HG03575 (cell line): ENCODE data around the gene IGLON5.

ENCODE experiments used
- ATAC-seq: cut with Tn5 transposase; IDR thresholded peaks from one replicate; pipeline ENCODE4 v1.9.1; 2021; ENCODE audit not compliant: unreplicated experiment, insufficient number of reproducible peaks, low FRiP score; ENCODE audit errors: extremely low read depth

The IGLON5 gene

DNA sequence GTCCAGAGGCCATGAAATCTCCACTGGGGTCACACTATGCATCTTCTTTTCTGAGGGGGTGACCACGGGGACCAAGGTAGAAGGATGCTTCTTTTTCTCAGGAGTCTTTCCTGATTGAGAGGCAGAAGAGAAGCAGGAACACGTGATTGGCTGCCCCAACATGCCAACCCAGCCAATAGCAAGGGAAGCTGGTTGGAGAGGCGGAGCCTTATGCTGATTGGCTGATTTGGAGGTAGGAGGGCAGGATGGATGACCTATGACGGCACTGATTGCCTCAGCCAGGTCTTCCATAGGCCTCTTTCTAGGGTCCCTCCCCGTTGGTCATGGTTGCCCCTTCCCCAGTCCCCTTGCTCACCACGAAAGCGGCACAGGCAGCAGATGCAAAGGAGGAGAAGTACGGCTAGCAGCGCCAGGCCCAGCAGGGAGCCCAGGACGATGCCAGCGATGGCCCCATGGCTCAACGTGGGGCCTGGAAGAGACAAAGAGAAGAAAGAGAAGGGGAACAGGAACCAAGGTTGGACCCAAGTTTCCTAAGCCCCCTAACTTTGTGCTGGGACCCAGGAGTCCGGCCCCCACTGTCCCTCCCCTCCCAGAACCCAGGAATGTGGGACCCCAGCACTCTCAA lies 22.5 kb downstream of the IGLON5 start:
- ATAC-seq = no peak

DNA sequence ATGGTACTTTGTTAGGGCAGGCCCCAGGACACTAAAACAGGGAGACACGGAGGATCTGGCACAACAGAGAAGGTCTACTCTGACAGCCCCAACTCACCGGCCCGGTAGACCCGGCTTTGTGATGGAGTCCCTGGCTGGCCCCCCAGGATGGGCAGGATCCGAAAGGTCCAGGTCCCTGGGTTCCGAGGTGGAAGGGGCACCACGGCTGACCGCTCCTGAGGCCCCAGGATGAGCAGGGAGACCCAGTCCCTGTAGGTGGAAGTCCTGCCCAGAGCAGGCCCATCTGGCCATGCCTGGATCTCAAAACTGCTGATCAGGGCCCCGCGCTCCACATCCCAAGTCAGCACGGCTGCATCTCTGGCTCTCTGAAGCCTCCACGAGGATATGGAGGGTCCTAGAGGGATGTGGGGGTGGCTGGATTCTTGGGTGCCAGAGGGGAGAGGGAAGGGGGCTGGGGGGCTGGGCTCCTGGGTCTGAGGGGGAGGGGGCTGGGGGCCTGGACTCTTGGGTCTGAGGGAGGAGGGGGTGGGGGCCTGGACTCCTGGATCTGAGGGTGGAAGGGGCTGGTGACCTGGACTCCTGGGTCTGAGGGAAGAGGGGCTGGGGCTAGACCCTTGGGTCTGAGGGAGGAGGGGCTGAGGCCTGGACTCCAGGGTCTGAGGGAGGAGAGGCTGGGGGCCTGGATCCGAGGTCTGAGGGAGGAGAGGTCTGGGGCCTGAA lies 25.9 kb downstream of the IGLON5 start:
- ATAC-seq = no peak

DNA sequence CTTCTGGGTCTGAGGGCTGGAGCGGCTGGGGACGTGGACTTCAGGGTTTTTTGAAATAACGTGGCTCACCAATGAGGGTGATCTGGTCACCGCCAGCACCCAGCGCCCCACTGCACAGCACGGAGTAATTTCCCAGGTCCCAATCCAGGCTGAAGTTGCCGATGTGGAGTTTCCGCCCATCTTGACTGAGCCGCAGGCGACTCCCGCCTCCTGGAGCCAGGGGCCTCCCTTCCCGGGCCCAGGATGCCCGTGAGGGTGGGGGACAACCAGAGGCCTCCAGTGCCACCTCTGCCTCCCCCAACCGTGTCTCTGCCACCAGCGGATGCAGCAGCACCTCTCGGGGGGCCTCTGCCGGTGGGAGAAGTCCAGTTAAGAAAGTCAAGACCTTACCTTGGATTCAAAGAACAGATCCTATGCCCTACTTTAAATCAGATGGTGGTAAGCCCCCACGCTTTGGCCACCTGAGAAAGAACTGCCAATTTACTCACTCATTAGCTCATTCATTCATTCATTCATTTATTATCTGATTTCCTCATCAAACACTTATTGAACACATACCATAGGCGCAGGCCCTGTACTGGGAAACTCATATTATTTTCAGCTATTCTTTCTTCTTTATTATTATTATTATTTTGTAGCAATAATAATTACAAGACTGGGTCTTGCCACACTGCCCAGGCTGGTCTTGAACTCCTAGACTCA lies 26.6 kb downstream of the IGLON5 start:
- no peak for ATAC-seq

DNA sequence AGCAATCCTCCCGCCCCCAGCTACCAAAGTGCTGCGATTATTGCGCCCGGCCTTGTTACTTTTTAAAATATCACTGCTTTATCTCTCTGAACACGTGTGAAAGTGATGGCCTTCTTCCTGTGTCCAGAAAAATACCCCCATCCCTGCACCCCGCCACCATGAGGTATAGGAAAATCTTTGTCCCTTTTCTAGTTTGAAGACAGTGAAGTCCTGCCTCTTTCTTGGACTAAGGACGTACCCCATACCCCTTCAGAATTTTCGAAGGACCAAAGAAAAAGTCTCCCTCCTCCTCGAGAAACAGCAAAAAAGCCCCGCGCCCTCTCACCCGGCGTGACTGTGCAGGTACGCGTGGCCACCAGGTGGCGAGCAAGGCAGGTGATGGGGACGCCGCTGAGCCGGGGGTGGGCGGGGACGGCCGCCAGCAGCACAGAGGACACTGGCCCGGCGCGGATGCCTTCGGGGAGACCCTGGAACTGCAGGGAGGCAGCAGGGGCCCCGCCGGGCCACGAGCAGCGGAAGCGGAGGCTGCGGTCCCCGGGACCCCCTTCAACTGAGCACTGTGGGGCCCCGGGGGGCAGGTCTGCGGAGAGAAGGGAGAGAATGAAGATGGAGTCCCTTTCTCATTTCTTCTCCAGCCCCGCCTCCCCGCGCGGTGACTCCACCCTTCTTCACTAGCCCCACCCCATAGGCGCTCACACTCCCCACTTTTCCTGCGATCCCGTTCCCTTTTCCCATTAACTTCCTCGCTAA lies 27.3 kb downstream of the IGLON5 start:
- ATAC-seq = no peak

DNA sequence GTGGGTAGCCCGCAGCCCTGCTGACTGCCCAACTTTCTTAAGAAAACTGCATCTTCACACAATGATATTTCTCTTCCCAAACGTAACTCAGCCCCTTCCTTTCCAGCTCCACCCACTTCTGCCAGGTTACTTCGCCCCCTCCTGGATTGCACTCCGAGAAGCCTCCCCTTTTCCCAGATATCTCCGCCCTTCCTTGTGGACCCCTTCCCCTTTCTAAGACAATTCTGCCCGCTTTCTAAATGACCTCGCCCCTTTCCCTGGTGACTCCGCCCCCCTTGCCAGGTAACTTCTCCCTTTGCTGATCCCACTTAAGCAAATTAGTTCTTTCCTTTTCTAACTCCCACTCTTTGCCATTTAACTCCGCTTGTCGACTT lies 27.9 kb downstream of the IGLON5 start:
- no peak for ATAC-seq

DNA sequence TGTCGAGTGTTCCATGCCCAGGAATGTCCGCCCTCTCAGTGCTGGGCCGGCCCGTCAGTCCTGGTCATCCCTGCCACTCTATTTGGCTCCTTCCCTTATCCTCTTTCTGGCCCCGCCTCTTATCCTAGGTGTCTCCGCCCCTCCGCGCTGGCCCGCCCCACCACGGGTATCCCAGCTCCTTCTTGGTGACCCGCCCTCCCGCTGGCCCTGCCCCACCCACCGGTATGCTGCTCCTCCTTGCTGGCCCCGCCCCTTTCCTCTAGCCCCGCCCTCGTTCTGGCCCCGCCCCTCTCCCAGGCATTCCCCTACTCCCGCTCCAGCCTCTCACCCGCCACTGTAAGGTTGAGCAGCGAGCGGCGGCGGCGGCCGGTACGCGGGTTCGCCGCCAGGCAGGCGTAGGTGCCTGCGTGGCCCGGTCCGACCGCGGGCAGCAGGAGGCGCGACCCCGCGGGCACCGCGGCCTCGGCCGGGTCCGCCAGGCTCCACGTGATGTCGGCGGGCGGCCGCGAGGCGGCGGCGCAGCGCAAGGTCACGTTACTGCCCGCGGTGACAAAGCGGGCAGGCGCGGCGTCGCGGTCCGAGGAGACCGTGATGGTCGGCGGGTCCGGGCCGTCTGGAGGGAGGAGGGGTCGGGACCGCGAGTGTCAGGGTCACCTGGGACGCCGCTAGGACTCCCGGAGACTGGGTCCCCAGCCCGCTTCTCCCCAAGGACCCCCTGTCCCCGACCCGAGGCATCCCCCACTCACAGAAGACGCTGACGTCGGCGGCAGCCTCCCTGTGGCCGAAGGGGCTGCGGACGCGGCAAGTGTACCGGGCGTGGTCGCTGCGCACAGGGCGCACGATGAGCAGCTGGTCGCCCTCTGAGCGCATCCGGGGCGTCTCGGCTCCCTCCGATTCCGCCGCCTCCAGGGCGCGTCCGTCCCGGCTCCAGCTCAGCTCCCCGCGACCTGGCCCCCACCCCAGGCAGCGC lies 28.5 kb downstream of the IGLON5 start:
- no peak for ATAC-seq

DNA sequence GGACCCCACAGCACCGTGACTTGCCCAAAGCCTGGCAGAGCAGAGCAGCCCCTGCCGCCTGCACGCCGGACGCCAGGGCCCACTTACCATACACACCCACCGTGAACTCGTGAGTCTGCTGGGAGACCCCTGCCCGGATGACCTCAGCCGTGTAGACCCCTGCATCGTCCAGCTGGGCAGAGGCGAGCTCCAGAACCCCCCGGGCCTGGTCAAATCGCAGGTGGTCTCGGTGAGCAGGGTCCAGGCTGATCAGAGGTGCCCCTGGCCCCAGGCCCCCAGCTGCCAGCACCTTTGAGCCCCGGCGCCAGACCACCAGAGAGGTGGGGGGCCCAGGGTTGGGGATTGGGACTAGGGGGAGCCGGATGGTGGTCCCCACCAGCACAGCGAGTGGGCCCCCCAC lies 29.6 kb downstream of the IGLON5 start:
- ATAC-seq = no peak

DNA sequence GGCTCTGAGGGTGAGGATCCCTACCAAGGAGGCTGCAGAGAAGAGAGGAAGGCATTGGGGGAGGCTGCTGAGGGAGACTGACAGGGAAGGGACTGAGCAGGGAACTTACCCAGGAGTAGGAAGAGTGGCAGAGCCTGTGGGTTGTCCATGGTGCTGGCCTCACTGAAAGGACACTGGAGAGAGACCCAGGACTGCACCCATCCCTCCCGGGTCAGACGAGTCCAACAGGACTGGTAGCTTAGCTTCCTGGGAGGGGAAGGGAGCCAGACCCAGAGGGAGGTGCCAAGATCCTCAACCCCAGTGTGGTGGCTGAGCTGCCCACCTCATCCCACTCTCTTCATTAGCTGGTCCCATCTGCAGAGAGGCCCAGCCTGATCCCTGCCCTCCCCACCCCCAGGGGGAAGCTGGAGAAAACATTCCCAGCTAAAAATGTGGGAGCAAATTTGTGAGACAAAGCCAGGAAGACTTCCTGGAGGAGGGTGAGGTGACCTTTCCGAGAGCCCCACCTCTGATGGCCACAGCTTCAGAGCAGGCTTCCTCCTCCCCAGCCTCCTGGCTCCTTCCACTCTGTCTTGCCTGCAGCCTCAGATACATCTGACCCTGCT lies 30.6 kb downstream of the IGLON5 start, which contains the start of gene VSIG10L:
TSS of gene VSIG10L (minus strand) at position 164 of the 605 bp plus-strand sequence. CDS start at position 149, 15 bp downstream.
- no peak for ATAC-seq

DNA sequence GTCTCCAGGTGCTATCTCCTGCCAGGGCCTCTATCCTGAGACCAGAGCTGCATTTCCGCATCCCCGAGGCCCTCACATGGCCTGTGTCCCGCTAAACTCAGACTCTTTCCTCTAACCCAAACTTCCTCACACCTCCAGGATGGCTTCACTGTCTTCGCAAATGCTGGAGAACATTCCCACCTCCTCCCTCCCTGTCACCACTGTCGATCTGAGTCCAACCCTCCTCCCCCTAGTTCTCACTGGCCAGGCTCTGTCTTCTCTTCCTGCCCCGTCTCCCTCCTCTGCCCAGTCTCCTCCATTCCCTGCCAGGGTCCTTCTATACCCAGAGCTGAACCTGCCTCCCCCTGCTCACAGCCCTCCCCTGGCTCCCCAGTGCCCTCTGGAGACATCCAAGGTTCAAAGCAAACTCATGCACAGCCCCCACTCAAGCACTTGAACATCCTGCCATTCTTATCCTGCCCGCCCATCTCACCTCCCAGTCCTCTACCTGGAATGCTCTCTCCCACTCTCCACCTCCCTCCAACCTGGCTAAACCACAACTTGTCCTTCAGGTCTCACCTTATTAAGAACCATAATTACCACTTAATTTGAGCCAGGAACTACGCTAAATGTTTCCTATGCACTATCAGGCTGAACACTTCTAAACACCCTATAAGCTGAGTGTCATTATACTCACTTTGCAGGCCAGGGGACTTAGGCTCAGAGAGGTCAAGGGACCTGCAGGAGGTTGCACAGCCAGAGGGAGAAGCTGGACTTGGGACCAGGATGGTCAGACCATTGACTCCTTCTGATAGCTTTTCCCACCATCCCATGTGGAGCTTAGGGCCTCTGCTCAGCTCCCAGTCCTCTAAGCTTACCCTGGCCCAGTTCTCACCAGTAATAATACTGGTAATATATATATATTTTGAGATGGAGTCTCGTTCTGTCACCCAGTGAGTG lies 31.5 kb downstream of the IGLON5 start:
- ATAC-seq = no peak

DNA sequence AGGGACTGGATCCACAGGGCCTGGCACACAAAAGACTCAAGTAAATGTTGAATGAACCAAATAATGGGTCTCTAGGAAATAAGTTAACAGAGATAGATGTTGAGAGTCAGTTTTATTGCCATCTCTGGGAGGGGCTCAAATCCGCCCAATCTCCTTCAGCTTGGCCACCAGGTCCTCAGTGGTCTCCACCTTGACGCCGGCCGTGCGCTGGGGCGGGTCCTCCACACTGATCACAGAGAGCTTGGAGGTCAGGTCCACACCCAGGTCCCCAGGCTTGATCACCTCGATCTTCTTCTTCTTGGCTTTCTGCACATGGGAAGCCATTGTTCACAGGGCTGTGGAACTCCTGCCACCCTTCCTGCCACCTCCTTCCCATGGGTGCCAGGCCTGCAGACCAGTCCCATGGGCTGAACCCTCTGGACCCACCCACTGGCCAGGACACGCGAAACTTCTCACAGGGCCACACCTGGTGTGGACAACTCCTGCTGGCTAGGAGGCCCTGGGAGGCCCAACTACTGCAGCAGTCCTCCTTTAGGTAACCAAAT lies 33.7 kb downstream of the IGLON5 start:
- ATAC-seq = no peak

DNA sequence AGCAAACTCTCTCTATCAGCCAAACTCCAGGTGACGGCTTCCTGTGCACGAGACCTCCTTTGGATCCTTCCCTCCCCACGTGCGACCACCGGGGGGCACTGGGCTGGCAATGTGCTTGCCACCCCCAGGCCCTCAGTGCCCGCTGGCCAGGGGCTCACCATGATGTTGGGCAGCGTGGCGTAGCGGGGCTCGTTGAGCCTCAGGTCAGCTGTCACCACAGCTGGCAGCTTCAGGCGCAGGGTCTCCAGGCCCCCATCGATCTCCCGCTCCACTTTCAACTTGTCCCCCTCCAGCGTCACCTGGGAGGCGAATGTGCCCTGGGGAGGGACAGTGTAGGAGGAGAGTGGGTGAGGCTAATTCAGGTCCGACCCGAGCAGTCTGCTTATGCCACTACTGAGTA lies 35.3 kb downstream of the IGLON5 start:
- no peak for ATAC-seq

DNA sequence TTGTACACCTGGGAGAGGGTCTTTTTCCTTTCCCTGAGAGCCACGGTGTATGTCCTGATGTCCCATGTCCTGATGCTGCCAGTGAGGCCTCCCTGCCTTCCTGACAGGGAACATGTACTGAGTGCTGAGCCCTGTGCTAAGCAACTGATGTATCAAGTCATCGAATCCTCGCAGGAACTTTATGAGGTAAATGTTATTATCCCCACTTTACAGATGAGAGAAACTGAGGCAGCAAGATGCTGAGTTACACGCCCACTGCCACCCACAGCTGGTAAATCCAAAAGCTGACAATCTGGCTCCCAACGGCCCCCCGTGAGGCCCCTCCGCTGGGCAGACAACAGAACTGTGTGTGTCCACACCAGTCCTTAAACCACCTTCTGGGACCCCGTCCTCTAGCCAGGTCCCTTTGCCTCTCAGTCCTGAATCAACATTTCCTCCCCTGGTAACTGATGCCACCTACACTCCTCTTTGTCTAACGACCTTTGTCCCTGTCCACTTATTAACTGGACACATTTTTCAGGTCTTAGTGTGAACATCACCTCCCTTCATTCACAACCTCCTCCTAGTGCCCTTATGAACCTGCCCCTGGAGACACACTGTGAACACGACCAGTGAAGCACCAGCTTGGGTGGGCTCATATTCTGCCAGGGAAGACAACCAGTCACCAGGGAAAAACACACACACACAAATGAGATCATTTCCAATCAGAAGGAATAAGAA lies 35.9 kb downstream of the IGLON5 start:
- no peak for ATAC-seq

DNA sequence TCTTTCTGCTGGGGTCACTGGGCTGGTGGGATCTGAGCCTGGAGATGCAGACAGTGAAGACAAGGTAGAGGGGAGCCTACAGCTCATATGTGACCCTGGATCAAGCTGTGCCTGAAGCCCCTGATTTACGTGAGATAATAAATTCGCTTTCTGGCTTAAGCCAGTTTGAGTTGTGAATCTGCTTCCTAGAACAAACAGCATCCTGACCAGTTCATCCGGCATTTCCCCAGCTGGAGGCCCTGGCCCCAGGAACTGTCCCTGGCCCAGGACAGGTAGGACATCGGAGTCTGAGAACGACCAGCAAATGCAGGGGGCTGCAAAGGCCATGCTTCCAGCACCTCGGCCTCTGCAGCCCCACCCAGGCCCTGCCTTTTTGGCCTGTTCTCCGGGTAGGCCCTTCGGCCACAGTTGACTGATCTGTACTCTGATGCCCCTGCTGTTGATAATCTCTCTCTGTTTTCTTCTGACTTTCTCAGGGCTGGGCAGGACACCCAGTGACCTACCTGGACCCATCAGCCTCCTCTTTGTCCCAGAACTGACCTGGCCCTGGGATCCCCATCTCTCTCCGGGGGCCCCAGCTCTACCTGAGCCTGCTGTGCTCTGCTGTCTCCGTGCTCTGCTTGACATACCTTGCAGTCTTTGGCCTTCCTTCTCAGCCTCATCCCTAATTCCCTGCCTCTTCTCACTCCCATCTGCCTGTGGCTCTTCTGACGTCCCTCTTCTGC lies 40.0 kb downstream of the IGLON5 start:
- ATAC-seq = no peak

DNA sequence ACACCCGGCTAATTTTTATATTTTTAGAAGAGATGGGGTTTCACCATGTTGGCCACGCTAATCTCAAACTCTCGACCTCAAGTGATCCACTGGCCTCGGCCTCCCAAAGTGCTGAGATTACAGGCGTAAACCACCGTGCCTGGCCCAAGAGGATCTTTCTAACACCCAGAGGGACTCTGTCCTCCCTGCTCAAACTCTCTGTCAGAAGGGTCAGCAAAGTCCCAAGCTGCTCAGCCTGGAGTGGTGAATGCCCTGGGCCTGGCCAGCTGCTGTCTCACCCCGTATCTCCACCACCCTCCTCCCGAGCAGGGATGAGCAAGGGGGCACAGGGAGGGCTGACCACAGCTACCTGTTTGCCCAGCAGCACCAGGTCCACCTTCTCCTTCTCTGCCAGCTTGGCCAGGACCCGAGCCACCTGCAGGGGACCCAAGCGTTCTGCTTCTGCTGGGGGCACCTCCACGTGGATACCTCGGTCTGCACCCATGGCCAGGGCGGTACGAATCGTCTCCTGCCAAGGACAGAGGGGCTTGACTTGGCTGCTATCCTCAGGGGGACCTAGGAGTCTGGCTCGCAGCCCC lies 41.4 kb downstream of the IGLON5 start:
- no peak for ATAC-seq

DNA sequence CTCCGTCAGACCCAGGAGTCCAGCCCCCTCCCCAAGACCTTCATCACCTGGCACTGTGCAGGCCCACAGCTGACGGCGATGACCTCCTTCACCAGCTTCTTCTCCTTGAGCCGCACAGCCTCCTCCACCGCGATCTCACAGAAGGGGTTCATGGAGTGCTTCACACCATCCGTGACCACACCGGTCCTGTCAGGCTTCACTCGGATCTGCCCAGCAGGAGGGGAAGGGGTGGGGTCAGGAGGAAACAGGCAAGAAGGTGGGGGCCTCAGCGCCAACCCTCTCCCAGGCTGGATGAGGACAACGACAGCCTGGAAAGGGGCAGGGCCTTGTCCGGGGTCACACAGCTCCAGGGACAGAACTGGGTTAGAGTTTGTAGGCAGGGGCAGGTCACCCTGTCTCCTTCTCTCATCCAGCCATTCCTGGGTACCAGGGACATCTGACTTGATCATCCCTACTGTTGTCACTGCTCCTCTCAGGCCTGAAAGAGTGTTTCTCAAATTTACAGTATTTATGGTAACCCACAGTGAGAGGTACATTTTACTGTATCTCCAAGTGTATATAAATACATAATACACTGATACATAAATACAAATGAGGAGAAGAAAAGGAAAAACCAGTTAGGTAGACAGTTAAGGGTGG lies 42.8 kb downstream of the IGLON5 start:
- no peak for ATAC-seq
